Measurements from ENCODE around the gene DELE1. TPM values are rescaled to one million over a fixed set of nuclear protein-coding genes. Genes with fewer than 3 reads are reported as not detected.

Gene DELE1
- total RNA-seq, 1 donor from 2014 or later: 68.4 TPM

DNA sequence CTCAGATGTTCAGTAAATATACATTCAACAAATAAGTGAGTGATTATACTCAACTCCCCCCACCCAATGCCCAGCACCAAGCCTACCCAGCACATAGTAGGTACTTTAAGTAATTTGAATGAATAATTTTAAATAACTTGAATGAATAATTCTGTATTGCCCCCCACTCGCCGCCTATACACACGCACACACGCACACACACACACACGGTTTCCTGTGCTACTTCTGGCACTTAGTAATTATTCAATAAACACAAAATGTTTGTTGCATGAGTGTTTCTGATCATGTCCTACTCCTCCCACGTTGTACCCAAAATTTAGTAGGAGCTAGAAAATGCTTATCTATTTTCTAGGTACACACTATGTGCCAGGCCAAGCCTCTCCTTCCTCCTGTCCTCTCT lies 18.1 kb downstream of the DELE1 start:
- Mint-ChIP-seq H3K36me3 (ENCODE audit: low read depth) (peaks cover 15% of the 10 kb centered on the region), H3K27me3 (ENCODE audit: insufficient read depth) (no peaks in the 10 kb centered on the region), H3K27ac (no peak overlapping the region), H3K4me3 (no peak overlapping the region), H3K9me3 (no peaks in the 10 kb centered on the region), H3K4me1 (ENCODE audit: low read depth) (peaks cover 11% of the 10 kb centered on the region)
- DNase-seq (ENCODE audit: low spot score): no peak
- intact Hi-C loops (cut with micrococcal nuclease): no loop called here

DNA sequence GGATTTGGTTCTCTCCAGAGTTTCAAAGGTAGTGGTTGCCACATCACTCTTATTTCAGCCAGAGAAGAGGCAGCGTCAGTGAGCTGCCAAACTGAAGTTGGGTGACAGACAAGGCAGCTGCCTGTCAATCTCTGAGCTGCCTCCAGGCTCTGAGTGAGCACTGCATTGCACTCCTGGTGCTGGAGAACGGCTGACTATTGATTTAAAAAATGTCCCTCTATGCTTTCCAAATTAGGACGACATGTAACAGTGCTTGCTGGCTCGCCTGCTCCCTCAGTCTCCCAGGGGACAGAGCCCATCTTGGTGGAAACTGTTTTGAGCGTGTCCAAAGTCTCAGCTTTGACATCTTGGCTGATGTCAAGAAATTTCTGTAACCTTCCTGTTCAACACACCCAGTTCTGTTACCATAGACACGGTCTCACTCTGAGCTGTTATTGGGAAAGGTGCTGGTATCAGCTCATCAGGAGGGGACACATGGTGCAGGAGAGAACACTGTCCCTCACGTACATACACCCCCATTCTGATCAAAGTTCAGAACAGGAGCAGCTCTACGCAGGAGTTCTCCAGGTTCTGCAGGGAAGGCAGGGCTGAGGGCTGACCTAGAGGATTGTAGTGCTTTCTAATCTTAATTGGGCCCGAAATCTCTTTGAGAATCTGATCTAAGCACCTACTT lies 18.6 kb downstream of the DELE1 start:
- Mint-ChIP-seq H3K4me3 (no peak overlapping the region), H3K36me3 (ENCODE audit: low read depth) (peaks cover 15% of the 10 kb centered on the region), H3K9me3 (no peaks in the 10 kb centered on the region), H3K4me1 (ENCODE audit: low read depth) (peaks cover 11% of the 10 kb centered on the region), H3K27ac (no peak overlapping the region), H3K27me3 (ENCODE audit: insufficient read depth) (no peaks in the 10 kb centered on the region)
- no peak for DNase-seq (ENCODE audit: low spot score)
- intact Hi-C loops (cut with micrococcal nuclease): no loop called here

DNA sequence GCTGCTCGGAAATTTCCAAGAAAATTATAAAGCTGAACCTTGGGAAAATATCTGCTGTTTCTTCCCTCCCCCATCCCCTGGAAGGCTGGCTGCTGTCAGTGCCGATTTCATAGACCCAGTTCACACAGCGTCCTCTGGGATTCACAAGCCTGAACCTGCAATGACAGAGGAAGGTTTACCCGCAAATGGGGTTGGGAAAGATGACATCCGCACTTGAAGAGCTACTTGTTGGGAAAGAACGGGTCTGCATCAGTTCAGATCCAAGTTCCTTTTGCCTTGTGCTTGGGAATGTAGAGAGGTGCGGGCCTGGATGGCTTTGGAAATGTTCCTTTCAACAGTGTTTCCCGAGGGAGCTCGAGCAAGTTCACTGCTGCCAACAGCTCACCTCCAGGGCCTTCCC lies 20.4 kb downstream of the DELE1 start:
- Mint-ChIP-seq H3K9me3 (no peaks in the 10 kb centered on the region), H3K27me3 (ENCODE audit: insufficient read depth) (peaks cover 2% of the 10 kb centered on the region), H3K4me3 (no peak overlapping the region), H3K36me3 (ENCODE audit: low read depth) (peaks cover 12% of the 10 kb centered on the region), H3K4me1 (ENCODE audit: low read depth) (peaks cover 11% of the 10 kb centered on the region), H3K27ac (no peak overlapping the region)
- intact Hi-C loops (cut with micrococcal nuclease): no loop called here
- DNase-seq (ENCODE audit: low spot score): no peak

DNA sequence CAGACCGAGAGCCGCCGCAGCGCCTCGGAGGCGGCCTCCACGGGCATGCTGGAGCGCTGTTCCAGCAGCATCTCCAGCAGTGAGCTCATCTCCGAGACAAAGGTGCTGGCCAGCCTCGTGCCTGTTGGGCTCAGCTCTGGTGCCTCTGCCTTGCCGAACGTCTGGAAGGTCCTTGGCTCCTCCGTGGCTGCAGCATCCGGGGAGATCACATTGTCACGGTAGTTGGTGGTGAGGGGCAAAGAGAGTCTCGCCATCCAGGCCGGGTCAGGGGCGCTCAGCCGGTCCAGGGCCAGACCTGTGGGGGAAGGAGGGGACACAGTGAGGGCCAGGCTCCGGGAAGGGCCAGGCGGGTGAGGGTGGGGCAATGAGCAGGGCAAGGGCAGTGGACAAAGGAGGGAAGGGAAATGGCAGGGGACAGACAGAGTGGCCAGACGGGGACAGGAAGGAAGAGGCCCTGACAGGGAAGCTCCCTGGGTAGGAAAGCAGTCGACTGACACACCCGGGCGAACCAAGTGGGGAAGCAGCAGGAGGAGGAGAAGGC lies 21.9 kb downstream of the DELE1 start:
- H3K27ac Mint-ChIP-seq: no peak overlapping the region
- no peaks in the 10 kb centered on the region for H3K9me3 Mint-ChIP-seq
- peaks cover 13% of the 10 kb centered on the region for H3K4me1 Mint-ChIP-seq (ENCODE audit: low read depth)
- peaks cover 10% of the 10 kb centered on the region for H3K36me3 Mint-ChIP-seq (ENCODE audit: low read depth)
- no peak for DNase-seq (ENCODE audit: low spot score)
- no peak overlapping the region for H3K4me3 Mint-ChIP-seq
- intact Hi-C loops (cut with micrococcal nuclease): no loop called here
- H3K27me3 Mint-ChIP-seq (ENCODE audit: insufficient read depth): peaks cover 2% of the 10 kb centered on the region

DNA sequence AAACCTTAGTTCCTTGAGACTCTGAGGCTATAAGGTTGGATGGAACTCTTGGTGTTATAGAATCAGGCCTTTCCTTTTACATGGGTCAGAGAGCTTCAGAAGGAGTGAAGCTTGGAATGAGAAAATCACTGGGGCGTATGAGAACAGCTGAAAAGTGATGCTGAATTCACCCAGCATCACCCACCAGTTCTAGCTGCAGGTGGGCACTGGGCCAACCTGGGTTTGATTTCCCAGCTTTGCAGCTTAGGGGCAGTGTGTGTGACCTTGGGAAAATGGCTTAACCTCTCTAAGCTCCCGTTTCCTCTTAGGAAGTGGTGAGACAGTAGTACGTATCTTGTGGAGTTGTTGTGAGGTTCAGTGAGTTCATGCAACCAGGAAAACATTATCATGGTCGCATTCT lies 23.6 kb downstream of the DELE1 start:
- H3K4me1 Mint-ChIP-seq (ENCODE audit: low read depth): peaks cover 22% of the 10 kb centered on the region

DNA sequence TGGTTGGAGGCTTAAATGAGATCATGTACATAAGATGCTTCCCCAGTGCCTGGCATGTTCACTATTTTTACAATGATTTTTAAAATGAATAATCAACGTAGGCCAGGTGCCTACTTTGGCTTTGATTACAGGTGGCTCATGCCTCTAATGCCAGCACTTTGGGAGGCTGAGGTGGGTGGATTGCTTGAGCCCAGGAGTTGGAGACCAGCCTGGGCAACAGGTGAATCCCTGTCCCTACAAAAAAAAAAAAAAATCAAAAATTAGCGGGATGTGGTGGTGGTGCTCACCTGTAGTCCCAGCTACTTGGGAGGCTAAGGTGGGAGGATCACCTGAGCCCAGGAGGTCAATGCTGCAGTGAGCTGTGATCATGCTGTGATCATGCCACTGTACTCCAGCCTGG lies 25.1 kb downstream of the DELE1 start:
- intact Hi-C loops (cut with micrococcal nuclease): no loop called here
- no peaks in the 10 kb centered on the region for H3K36me3 Mint-ChIP-seq (ENCODE audit: low read depth)
- peaks cover 2% of the 10 kb centered on the region for H3K27me3 Mint-ChIP-seq (ENCODE audit: insufficient read depth)
- no peak for DNase-seq (ENCODE audit: low spot score)
- no peak overlapping the region for H3K27ac Mint-ChIP-seq
- peaks cover 30% of the 10 kb centered on the region for H3K4me1 Mint-ChIP-seq (ENCODE audit: low read depth)
- no peaks in the 10 kb centered on the region for H3K9me3 Mint-ChIP-seq
- H3K4me3 Mint-ChIP-seq: no peak overlapping the region

More for the DNA sequence above, 23.6 kb downstream of the DELE1 start:
- H3K4me3 Mint-ChIP-seq: no peak overlapping the region
- DNase-seq (ENCODE audit: low spot score): no peak
- peaks cover 6% of the 10 kb centered on the region for H3K36me3 Mint-ChIP-seq (ENCODE audit: low read depth)
- intact Hi-C loops (cut with micrococcal nuclease): no loop called here
- no peak overlapping the region for H3K27ac Mint-ChIP-seq
- H3K27me3 Mint-ChIP-seq (ENCODE audit: insufficient read depth): peaks cover 2% of the 10 kb centered on the region
- H3K9me3 Mint-ChIP-seq: no peaks in the 10 kb centered on the region

DNA sequence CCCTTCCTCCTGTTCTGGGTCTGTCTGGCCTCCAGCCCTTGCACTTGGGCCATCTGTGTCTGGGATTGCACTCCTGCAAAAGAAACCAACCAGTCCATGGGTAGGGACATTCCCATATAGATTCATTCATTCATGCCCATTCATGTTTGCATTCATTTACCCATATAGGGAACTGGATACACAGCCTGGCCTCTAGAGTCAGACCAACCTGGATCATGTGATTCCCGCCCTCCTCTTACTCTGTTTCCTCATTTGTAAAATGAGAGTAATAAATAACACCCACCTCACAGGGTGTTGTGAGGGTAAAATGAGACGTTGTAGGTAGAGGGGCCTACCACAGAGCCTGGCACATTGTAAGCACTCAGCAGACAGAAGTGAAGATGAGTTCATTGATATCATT lies 25.8 kb downstream of the DELE1 start:
- intact Hi-C loops (cut with micrococcal nuclease): no loop called here
- Mint-ChIP-seq H3K9me3 (no peaks in the 10 kb centered on the region), H3K4me1 (ENCODE audit: low read depth) (peaks cover 36% of the 10 kb centered on the region), H3K27ac (no peak overlapping the region), H3K36me3 (ENCODE audit: low read depth) (no peaks in the 10 kb centered on the region), H3K27me3 (ENCODE audit: insufficient read depth) (peaks cover 2% of the 10 kb centered on the region), H3K4me3 (no peak overlapping the region)
- no peak for DNase-seq (ENCODE audit: low spot score)

DNA sequence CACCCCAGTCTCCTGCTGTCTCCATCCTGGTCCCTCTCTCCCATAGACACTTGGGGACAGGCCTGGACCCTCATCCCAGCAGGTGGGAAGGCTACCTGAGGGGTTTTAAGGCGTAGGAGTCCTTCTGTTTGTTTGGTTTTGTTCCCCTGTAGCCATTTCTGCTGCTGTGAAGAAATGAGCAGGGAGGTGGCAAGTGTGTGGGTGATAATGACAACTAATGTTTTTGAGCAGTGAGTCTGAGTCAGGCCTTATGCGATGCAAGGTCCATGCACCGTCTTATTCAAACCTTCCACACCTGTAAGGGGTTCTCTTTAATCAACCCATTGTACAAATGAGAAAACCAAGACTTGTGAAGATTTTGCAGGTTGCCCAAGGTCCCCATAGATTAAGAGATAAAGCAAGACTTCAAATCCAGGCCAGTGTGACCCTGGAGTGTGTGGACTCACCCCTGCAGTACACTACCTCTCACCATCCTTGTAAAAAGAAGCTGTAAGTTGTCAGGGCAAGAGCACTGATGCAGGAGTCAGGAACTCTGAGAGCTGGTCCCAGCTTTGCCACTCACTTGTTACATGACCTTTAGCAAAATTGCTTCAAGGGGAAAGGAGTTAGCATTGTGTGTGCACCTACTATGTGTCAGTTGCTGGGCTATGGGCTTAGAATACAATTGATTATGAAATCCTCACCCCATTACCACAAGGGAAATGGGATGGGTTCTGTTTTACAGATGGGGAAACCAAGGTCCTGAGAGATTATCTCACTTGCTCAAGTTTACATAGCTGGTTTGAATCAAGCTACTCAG lies 26.7 kb downstream of the DELE1 start:
- Mint-ChIP-seq H3K4me1 (ENCODE audit: low read depth) (peaks cover 37% of the 10 kb centered on the region), H3K4me3 (no peak overlapping the region), H3K27me3 (ENCODE audit: insufficient read depth) (peaks cover 2% of the 10 kb centered on the region), H3K27ac (no peak overlapping the region), H3K36me3 (ENCODE audit: low read depth) (no peaks in the 10 kb centered on the region), H3K9me3 (no peaks in the 10 kb centered on the region)
- DNase-seq (ENCODE audit: low spot score): no peak
- intact Hi-C loops (cut with micrococcal nuclease): no loop called here

DNA sequence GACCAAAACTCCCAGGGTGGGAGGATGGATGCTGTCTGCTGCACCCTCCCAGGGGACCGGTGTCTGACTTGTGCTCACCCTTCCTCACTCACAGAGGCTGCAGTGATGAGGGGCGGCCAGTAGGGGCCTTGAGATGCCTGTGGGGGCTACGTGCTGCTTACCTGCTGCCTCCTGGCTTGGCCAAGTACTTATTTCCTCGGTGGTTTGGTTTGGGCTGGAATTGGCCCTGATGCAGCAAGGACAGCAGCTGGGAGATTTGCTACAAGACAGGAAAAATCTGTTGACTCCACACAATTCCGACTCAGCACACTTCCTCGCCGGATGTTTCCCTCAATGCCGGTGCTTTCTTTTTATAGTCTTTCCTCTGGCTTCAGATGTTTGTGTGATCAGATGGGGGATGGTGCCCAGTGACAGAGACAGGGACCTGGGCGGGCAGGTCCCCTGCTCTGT lies 27.7 kb downstream of the DELE1 start:
- no peak overlapping the region for H3K4me3 Mint-ChIP-seq
- intact Hi-C loops (cut with micrococcal nuclease): no loop called here
- peaks cover 37% of the 10 kb centered on the region for H3K4me1 Mint-ChIP-seq (ENCODE audit: low read depth)

DNA sequence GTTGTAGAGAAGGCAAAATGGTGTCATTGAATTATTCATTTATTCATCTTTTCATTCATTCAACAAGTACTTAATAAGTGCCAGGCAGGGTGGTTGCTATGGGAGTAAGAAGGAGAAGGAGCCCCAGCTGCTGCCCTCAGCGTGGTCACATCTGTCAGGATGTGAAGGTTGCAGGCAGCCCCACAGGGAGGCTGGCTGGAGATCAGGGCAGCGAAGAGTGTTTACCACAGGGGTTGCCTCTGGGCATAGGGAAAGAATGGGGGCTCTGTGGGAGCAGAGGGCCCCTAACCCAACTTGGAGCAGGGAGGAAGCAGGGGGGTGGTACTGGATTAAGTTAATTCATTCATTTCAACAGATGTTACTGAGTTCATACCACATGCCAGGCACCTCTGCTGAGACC lies 28.3 kb downstream of the DELE1 start:
- H3K27me3 Mint-ChIP-seq (ENCODE audit: insufficient read depth): peaks cover 2% of the 10 kb centered on the region
- H3K4me3 Mint-ChIP-seq: no peak overlapping the region
- H3K4me1 Mint-ChIP-seq (ENCODE audit: low read depth): peaks cover 37% of the 10 kb centered on the region
- peak overlapping the region; percentile 56 for H3K27ac Mint-ChIP-seq
- no peak for DNase-seq (ENCODE audit: low spot score)
- intact Hi-C loops (cut with micrococcal nuclease): no loop called here
- H3K36me3 Mint-ChIP-seq (ENCODE audit: low read depth): no peaks in the 10 kb centered on the region
- H3K9me3 Mint-ChIP-seq: no peaks in the 10 kb centered on the region

More for the DNA sequence above, 27.7 kb downstream of the DELE1 start:
- DNase-seq (ENCODE audit: low spot score): no peak
- H3K36me3 Mint-ChIP-seq (ENCODE audit: low read depth): no peaks in the 10 kb centered on the region
- peak overlapping the region; percentile 56 for H3K27ac Mint-ChIP-seq
- H3K9me3 Mint-ChIP-seq: no peaks in the 10 kb centered on the region
- peaks cover 2% of the 10 kb centered on the region for H3K27me3 Mint-ChIP-seq (ENCODE audit: insufficient read depth)

DNA sequence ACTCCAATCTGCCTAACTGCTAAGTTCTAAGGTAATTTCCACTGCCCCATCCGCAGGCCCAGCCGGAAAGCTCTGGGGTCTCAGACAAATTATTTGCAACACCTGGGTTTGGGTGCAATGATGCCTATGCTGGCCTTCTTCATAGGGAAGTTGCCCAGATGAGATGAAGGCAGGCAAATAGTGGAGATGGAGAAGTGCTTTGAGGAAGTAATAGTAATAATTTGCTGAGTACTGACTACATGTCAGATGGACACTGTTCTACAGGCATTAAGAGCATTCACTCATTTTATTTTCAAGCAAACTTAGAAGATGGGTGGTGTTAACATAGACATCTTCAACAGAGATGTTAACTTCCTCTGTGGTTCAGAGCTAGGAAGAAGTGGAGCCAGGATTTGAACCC lies 30.5 kb downstream of the DELE1 start:
- Mint-ChIP-seq H3K4me1 (ENCODE audit: low read depth) (peaks cover 55% of the 10 kb centered on the region), H3K4me3 (no peak overlapping the region), H3K9me3 (no peaks in the 10 kb centered on the region), H3K36me3 (ENCODE audit: low read depth) (no peaks in the 10 kb centered on the region), H3K27me3 (ENCODE audit: insufficient read depth) (no peaks in the 10 kb centered on the region), H3K27ac (no peak overlapping the region)
- intact Hi-C loops (cut with micrococcal nuclease): no loop called here
- no peak for DNase-seq (ENCODE audit: low spot score)

DNA sequence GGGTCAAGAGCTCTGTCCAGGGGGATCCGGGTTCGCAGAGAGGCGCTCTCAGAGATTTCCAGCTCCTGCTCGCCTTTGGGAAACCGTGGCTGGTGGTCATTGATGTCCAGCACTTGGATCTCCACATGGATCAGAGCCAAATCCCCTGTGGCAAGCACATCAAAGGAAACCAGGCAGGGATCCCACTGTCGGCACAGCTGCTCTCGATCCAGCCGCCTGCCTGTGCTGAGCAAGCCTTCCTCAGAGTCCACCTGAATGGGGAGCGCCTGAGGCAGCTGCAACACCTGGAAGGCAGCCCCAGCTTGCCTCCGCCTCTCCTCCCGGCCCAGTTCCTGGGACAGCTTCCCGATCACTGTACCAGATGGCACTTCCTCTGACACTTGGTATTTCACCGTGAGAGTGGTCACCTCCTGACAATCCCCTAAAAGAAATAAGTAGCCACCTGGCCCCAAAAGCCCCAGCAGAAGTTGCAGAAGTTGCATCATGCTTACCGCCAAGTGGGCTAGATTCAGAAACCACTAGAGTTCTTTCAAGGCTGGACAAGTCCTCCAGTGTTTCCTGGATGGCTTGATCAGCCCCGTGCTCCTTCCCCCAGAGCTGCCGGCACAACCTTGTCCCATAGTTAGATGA lies 33.8 kb downstream of the DELE1 start:
- intact Hi-C loops (cut with micrococcal nuclease): no loop called here
- no peaks in the 10 kb centered on the region for H3K36me3 Mint-ChIP-seq (ENCODE audit: low read depth)

DNA sequence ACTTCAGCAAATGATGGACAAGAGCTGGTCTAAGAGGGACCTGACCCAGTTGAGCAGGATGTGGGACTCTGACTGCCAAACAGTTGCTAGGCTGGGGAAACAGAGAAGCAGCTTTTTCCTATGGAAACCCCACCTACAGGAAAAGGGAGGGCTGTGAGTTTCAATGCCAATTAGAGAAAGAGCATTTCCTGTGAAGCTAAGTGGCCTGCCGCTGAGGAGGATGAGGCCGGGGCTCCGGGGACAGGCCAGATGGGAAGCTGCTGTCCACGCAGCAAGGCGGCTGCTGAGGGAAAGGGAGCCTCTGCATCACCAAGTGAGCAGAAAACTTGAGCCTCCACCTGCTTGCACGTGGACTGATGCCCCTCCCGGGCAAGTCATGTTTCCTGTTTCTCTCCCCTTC lies 34.4 kb downstream of the DELE1 start, which contains the start of gene PCDH12:
PCDH12 (minus strand) TSS at position 90 of the 400 bp plus-strand sequence. CDS start 351 bp downstream, outside the sequence.
- intact Hi-C loops (cut with micrococcal nuclease): no loop called here
- peak within 1 kb of the TSS; percentile 91 for H3K27ac Mint-ChIP-seq
- H3K4me1 Mint-ChIP-seq (ENCODE audit: low read depth): peaks cover 52% of the 10 kb centered on the region
- no peaks in the 10 kb centered on the region for H3K27me3 Mint-ChIP-seq (ENCODE audit: insufficient read depth)
- no peaks in the 10 kb centered on the region for H3K36me3 Mint-ChIP-seq (ENCODE audit: low read depth)
- DNase-seq (ENCODE audit: low spot score): peak; percentile 17
- peak within 1 kb of the TSS; percentile 83 for H3K4me3 Mint-ChIP-seq
- H3K9me3 Mint-ChIP-seq: no peaks in the 10 kb centered on the region

More for the DNA sequence above, 33.8 kb downstream of the DELE1 start:
- DNase-seq (ENCODE audit: low spot score): no peak
- Mint-ChIP-seq H3K4me1 (ENCODE audit: low read depth) (peaks cover 55% of the 10 kb centered on the region), H3K27ac (peak overlapping the region; percentile 91), H3K27me3 (ENCODE audit: insufficient read depth) (no peaks in the 10 kb centered on the region), H3K4me3 (peak overlapping the region; percentile 83), H3K9me3 (no peaks in the 10 kb centered on the region)
